GM21447 (cell line): ENCODE measurements around the gene RUSC2.
"Not testable (repeated sequence)": the region's sequence is repeated elsewhere in the genome, so short reads cannot be mapped to it uniquely, and the experiment has no call there.

Experiments
- ATAC-seq: cut with Tn5 transposase; IDR thresholded peaks from one replicate; pipeline ENCODE4 v1.9.1; 2021; ENCODE audit not compliant: unreplicated experiment

RUSC2 gene

DNA sequence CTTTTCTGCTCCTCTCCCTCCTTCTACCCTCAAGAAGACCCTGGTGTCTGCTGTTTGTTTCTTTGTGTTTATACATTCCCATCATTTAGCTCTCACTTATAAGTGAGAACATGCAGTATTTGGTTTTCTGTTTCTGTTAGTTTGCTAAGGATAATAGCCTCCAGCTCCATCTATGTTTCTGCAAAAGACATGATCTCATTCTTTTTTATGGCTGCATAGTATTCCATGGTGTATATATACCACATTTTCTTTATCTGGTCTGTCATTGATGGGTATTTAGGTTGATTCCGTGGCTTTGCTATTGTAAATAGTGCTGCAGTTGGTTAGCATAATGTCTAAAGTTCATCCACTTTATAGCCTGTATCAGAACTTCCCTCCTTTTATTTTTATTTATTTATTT, 3.2 kb downstream of the RUSC2 start:
- not testable (repeated sequence) for ATAC-seq

DNA sequence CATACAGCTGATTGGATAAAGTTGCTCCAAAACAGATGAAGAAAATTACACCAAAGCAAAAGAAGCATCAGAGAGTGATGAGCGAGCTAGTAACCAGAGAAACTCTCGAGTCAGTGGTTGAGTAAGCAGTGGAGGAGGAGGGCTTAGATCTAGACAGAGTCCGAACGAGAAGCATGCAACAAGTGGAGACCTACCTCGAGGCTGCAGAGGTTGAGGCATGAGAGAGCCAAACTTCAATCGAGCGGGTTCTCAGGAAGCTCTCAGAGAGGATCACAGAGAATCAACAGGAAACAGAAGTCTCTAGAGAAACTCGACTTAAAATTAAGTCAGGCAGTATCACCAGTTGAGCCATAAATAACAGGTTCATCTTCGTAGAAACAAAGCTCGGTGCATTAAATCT, 6.1 kb downstream of the RUSC2 start:
- no peak for ATAC-seq

DNA sequence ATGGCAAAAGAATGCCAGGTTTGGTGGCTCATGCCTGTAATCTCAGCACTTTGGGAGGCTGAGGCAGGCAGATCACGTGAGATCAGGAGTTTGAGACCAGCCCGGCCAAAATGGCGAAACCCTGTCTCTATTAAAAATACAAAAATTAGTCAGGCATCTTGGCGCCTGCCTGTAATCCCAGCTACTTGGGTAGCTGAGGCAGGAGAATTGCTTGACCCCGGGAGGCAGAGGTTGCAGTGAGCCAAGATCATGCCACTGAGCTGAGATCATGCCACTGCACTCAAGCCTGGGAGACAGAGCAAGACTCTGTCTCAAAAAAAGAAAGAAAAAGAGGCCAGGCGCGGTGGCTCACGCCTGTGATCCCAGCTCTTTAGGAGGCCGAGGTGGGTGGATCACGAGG, 8.3 kb downstream of the RUSC2 start:
- not testable (repeated sequence) for ATAC-seq

DNA sequence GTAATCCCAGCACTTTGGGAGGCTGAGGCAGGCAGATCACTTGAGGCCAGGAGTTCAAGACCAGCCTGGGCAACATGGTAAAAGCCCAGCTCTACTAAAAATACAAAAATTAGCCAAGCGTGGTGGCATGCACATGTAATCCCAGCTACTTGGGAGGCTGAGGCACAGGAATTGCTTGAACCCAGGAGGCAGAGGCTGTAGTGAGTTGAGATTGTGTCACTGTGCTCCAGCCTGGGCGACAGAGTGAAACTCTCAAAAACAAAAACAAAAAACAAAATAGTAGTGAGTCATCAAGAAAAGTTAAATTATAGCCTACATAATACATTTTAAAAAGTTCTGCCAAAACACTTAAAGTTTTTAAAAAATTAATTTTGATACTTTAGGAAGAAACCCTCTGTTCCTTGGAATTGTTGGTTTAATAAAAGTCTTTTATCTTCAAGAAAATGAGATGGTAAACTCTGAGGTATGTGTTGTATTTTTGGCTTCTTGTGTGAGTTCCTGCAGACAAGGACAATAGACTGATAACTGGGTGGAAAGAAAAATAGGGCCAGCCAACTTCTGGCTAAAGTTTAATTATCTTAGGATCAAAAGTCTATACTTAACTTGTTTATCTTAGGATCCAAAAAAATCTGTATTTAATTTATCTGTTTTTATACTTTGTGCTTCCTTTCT, 9.3 kb downstream of the RUSC2 start:
- ATAC-seq, result no peak

DNA sequence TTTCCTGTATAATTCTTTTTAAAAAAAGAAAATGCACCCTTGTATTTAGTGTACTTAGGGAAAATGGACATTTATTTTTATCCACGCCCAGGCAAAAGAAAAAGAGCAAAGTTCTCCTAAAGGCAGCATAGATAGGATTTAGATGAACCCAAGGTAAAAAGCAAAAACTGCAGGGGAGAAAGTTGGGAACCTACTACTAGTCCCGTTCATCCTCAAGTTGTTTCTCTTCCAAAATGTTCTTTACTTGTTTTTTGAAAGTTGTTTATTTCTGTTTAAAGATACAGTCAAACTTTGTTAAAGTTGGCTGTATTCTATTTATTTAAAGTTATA, 9.8 kb downstream of the RUSC2 start:
- no peak for ATAC-seq

DNA sequence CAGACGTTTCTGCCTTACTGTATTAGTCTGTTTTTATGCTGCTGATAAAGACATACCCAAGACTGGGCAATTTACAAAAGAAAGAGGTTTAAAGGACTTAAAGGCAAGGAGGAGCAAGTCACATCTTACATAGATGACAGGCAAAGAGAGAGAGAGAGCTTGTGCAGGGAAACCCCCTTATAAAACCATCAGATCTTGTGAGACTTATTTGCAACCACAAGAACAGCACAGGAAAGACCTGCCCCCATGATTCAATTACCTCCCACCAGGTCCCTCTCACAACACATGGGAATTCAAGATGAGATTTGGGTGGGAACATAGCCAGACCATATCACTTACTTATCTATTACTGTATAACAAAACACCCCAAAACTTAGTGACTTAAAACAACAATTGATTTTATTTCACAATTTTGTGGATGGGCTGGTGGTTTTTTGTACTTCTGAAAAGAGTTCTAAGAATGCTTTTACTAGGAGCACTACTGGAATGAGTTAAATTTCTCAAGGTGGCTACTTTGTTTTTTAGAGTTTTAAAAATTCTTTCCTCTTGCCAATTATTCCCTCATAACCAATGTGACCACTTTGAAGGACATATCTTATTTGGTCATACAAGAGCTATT, 10.3 kb downstream of the RUSC2 start:
- ATAC-seq, result no peak

DNA sequence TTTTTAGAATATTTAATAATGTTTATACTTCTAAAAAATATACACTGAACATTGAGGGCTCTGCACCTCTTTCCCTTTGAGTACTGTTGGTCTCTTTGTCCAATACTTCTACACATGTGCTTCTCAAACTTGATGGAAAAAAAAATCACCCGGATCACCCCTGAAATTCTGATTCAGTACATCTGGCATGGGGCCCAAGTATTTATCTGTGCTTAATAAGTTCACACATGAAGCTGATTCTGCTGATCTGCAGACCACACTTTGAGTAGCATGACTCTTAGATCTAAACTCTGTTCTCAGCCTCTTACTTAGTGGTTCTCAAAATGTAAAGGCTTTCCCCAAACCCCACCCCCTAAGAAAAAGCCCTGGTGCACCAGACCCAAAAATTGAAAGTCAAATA, 12.0 kb downstream of the RUSC2 start:
- no peak for ATAC-seq

DNA sequence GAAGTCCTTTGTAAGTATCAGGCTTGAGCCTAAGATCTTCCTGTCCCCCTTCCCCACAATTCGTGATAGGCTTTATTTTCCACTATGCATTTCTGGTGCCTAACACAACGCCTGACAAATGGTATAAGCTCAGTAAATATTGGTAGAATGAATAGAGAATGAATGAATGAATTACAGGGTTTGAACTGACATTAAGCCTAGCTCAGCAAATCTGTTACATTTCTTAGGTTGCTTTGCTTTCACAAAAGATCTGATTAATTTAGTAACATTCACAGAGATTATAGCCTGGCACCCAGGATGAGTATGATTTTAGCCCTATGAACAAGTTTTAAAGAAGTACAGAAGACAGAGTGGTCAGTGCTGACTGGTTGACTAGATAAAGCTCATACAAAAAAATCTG, 16.4 kb downstream of the RUSC2 start:
- no peak for ATAC-seq

DNA sequence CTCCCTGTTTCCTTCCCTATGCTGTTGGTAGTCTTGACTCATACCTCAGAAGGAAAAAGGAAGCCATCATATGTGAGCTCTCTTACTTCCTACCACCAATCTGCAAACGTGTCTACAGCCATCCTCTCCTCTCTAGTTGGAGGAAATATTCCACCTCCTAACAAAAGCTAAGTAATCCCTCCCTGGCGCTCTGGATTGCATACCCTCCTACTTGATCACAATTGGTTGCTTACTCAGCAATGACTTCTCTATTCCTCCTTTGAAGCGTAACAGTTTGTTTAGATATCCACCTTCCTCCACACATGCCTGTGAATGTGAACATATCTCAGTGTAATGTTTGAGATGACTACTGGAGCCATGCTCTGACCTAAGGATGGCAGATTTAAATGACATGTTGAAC, 18.2 kb downstream of the RUSC2 start:
- ATAC-seq, result no peak

DNA sequence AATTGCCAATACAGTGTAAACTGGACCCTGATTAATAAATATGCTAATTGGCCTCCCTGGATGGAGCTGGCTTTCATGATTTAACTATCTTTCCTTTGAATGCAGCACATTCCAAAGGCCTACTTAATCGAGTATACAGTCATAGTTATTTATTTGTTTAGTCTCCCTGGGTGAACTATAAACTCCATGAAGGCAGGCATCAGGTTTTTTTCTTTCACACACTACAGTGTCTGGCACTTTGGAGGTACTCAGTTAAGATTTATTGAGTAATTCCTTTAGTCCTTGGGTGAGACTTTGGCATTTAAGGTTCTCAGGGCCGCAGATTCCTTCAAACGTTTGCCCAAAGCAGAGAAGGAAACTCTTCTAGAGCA, 20.5 kb downstream of the RUSC2 start:
- no peak for ATAC-seq

DNA sequence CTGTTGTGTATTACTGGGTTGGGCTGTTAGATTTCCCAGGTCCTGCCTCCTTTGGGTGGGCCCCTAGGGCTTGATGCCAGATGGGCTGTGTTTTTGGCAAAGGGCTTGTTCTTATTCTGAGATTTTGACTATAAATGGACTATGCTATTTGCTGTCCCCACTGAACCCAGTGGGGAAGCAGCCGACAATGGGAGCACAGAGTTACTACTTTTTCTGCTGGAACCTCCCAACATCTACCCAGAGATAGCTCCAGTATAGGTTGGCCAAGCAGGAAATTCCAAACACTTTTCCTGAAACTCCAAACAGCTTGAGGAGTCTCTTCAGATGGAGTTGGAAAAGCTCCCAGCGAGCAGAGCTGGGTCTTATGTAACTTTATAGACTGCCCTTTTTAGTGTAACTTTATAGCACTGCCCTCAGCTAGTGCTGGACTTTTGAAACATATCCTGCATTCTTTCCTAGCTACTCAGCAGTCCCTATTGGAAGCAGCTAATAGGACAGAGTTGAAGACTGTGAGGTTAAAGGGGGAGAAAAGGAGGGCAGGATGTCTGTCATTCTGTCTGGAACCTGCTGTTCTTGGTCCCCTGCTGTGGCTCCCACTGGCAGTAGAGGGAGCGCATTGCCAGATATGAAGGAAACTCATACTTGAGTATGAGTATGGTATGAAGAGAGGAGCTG, 21.0 kb downstream of the RUSC2 start:
- no peak for ATAC-seq

DNA sequence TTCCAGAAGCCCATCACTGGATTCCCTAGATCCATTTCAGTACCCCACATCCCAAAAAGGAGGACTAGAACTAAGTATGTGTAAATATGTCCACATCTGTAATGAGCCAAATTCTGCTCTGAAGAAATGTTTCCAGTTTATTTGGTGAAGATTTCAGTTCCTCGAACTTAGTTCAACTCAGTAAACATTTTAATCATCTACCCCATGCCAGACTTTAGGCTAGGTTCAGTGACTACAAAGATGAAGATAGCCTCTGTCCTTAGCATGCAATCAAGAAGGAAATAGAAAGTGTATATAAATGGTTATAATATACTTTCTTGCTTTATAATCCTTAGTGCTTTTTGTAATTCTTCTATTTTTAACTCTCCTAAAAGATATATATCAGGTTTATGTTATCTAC, 21.5 kb downstream of the RUSC2 start:
- no peak for ATAC-seq

DNA sequence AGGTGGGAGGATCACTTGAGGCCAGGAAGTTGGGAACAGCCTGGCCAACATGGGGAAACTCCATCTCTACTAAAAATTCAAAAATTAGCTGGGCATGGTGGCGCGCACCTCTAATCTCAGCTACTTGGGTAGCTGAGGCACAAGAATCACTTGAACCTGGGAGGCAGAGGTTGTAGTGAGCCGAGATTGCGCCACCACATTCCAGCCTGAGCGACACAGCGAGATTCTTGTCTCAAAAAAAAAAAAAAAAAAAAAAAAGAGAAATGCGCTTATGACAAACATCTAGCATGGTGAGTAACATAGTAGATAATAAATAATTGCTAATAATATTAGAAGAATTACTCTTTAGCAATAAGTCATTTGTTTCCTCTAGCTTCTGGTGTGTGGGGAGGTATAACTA, 25.9 kb downstream of the RUSC2 start:
- ATAC-seq, result no peak

DNA sequence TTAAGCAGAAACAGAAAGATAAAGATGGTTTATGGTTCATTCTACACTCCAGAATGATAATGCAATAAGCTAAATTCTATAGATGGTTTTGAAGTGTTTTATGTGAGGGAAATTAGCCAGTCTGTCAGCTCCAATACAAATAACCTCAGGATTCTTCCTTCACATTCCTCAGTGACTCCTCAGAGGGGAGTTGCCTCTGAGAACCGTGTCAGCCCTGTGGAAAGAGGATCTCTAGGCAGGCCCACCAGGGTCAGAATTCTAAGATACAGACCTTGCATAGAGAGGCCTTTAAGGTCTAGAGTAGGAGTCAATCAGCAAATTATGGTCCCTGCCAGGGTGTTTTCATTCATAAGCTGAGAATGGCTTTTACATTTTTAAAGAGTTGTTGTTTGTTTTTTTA, 26.6 kb downstream of the RUSC2 start:
- ATAC-seq, result no peak

DNA sequence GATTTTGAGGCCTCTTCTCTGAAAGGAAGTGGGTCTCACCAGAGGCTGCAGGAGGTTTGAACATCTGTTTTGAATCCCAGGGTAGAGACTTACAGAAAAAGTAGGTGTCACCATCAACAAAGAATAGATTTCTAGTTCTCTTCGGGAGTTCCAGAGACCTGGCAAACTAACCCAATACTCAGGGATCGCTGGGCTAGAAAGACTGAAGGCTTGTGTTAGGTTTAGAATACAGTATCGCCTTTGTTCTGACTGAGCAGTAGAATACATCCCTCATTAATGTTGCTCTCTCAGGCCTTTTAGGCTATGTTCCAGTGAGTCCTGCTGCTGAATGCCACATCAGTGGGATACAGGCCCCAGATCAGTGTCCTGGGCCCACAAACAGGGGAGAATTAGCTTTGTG, 27.2 kb downstream of the RUSC2 start:
- no peak for ATAC-seq

DNA sequence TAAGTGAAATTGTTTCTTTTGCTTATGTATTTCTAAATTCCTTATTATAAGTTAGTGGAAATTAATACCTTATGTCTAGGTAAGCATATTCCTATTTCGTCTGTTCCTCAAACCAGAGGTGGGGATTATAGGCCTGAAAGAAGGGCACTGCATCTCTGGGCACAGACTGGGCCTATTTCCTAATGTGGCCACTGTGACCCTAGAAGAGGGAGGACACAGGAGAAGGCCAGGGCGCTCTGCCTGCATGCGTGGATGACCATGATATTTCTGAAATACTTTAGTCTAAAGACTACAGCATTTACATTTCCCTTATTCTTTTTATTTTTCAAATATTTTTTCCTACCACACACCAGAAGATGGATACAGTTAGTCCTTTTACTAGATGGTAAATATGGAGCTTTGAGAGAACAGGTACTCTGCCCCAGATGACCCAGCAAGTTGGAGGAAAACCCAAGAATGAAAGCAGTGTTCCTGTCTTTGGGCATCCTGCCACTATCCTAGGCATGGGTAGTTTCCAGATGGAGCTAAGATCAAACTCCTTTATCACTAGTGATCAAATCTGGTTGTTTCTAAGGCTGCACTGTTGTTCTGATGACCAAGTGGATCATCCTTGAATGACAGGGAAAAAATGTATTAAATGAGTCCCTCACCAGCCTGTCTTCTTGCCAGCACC, 27.8 kb downstream of the RUSC2 start:
- no peak for ATAC-seq

DNA sequence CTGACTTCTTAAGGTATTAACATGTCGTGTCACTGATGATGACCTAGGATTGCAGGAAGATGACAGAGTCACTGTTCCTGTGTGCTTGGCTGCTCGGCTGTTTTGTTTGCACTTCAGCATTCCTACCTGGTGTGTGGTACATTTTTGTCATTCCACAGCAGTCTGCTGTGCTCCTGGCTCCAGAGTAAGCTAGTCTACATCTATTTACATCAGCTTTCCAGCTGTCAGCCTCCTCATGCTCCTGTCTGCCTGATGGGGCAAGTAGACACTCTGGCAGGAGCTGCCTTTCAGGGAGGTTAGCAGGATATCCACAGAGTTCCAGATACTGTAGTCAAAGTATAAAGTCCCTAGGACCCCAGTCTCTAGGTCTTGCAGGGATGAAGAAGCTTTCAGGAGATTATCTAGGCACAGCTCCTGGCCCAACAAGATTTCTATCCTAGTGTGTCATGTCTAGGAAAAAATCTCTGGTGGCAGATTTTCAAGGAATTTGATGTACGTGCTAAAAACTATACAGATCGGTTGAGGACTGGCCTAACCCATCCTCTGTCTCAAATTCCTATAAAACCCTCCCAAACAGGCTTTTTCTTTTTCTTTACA, 28.4 kb downstream of the RUSC2 start:
- ATAC-seq, result no peak

DNA sequence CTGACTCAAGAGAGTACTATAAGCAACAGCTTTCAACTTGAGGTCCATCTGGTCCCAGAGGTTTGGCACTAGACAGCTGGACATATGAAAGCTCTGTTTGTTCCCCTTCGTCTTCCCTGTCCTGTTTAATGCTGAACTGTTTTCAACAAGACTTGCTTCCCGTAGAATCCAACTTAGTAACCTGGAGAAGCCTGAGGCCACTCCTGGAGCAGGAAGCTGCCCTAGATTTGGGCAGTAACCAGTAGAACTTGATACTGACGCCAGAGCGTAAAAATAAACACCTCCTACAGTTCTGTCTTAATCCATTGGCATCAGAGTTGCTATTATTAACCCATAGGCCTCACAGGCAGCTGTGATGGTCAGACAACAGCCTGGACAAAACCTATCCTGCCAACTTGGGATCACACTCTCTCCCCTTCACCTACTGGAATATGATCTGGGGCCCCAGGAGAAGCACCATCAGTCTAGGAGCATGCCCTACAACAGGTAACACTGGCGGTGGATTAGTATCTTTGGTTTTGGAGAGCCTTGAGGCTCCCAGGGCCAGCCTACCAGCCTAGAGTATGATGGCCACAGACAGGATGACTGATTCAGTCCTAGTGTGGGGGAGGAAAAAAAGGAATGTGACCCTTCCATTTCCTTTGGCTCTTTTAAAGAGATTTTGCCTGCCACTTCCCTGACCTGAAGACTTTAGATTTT, 29.2 kb downstream of the RUSC2 start:
- ATAC-seq, result no peak

DNA sequence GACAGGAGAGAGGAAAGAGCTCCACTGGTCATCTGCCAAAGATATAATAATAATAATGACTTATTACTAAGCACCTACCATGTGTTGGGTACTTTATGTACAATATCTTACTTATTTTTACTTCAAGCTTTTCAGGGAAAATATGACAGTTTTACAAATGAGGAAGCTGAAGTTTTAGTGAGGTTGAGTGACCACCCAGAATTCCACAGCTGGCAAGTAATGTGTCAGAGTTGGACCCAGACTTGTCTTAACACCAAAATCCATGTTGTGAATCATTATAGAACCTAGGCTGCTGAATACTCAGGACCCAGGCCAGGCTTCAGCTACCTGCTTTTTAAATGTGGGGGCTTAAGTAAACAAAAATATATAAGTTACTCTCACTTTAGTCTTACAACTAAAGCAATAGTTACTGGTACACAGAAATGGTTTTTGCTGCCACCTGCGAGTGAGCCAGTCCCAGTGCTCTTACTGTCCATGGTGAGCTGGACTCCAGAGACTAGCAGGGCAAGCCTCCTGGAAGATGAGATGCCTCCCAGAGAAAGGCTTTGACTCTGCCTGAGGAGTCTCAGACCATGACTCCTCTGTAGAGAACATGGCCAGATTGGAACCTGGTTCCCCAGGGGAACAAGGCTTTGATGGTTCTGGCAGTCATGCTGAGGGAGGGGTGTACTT, 29.9 kb downstream of the RUSC2 start:
- ATAC-seq, result no peak

DNA sequence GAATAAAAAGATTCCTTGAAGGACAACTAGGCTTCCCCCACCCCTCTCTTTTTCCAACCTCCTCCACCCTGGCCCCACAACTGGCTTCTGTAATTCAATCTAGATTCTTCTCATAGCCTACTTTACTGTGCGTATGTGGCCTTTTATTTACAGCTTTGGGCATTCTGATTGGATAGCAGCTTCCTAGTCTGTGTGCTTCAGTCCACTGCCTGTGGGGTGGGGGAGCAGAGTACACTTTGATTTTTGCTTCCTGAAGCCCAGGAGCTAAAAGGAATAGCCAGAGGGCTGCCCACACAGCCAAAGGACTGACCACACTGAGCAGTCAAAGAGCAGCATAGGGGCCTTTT, 30.4 kb downstream of the RUSC2 start:
- no peak for ATAC-seq

DNA sequence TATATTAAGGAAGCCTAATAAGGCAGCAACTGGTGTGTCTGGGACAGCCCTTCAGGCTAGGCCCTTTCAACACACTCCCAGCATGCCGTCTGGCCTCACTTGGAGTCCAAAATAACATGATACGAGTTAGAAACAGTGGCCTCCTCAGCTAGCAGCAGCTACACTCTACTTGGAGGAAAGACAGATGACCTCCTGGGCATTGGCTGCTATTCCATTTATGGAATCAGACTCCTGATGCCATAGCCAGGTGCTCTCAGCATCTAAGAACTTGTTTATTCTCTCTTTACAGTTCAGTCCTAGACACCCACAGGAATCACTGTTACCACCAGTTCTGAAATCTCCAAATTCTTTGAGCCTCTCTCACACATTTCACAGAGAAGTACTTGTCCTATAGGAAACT, 31.8 kb downstream of the RUSC2 start:
- ATAC-seq, result no peak
